Retinal pigment epithelial cell (primary cell): ENCODE data around the gene GCHFR.
A peak's percentile ranks its signal among the peaks of the same experiment; 100 is the strongest.

Experiments used
- DNase-seq: peaks from one replicate; pipeline ENCODE4 v3.0.0-alpha.2; 2010; ENCODE audit warnings: low read depth
- H3K4me3 ChIP-seq: 2 replicates; pipeline ENCODE4 v1.5.1; 2011; ENCODE audit warnings: mild to moderate bottlenecking, low read length, control low read depth, moderate library complexity
- TF ChIP-seq, protein P1 (sequence below): conservative IDR thresholded peaks from 2 replicates; pipeline ENCODE4 v1.5.1; 2011; ENCODE audit warnings: low read depth, low read length, control low read depth, inconsistent platforms

The GCHFR gene

DNA sequence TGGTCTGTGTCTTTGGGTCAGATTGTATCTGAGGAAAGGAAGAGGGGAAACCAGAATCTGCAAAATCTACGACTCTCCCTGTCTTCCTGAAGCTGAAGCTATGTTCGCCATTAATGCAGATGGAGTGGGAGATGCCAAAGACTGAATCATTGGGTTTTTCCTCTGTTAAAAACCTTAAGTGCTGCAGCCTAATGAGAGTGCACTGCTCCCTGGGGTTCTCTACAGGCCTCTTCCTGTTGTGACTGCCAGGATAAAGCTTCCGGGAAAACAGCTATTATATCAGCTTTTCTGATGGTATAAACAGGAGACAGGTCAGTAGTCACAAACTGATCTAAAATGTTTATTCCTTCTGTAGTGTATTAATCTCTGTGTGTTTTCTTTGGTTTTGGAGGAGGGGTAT lies 32.8 kb upstream of the GCHFR start:
- TF ChIP-seq, protein P1, sequence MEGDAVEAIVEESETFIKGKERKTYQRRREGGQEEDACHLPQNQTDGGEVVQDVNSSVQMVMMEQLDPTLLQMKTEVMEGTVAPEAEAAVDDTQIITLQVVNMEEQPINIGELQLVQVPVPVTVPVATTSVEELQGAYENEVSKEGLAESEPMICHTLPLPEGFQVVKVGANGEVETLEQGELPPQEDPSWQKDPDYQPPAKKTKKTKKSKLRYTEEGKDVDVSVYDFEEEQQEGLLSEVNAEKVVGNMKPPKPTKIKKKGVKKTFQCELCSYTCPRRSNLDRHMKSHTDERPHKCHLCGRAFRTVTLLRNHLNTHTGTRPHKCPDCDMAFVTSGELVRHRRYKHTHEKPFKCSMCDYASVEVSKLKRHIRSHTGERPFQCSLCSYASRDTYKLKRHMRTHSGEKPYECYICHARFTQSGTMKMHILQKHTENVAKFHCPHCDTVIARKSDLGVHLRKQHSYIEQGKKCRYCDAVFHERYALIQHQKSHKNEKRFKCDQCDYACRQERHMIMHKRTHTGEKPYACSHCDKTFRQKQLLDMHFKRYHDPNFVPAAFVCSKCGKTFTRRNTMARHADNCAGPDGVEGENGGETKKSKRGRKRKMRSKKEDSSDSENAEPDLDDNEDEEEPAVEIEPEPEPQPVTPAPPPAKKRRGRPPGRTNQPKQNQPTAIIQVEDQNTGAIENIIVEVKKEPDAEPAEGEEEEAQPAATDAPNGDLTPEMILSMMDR = no peak
- H3K4me3 ChIP-seq = no peak overlapping the region
- DNase-seq = no peak

DNA sequence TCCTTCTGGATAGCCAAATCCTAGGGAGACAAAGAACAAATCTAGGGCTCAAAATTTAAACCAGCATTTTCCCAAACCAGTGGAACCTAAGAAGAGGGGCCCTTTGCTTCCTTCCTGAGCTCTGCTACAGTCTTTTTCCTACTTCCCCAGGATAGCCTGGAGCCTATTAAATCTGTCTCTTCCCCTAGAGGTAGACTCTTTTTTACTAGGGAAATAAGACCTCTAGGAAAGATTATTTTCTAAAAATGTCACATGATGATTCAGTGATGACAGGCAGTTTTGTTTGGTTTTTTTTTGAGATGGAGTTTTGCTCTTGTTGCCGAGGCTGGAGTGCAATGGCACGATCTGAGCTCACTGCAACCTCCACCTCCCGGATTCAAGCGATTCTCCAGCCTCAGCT lies 27.3 kb upstream of the GCHFR start:
- TF ChIP-seq, protein P1 = no peak
- H3K4me3 ChIP-seq = no peak overlapping the region
- no peak for DNase-seq

DNA sequence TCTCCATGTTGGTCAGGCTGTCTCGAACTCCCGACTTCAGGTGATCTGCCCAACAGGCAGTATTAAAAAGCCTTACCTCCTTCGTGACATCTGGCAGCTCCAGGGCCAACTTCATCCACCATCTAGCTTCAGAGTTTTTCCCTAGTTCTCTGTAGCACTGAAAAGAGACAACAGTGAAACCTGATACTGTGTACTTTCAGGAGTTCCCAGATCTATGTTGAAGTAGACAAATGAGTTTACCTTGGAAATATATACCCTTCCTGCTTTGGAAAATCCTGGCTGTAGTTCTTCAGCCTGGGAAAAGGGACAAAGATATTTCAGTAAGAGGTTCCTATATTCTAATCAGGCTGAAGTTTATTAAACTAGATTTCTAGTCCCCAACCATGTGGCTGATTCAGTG lies 26.8 kb upstream of the GCHFR start:
- TF ChIP-seq, protein P1 = no peak
- no peak overlapping the region for H3K4me3 ChIP-seq
- no peak for DNase-seq

DNA sequence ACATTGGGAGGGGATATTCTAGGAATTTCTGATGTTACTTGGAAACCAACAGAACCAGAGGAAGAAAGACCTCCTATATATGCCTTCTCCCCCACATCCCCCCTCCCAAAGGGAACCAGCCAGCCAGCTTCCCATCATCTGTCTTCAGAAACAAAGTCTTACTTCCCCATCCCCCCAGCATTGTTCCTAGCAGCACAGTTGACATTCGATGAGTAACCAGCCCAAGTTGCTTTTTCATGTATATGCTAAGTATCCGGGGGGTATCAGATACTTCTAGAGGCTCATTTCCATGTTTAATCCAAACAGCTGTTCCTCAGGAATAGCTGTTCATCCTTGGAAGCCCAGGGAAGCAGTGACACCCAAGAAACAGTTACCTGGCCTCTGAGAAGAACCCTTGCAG lies 24.8 kb upstream of the GCHFR start:
- no peak overlapping the region for H3K4me3 ChIP-seq
- no peak for DNase-seq
- TF ChIP-seq, protein P1 = no peak

DNA sequence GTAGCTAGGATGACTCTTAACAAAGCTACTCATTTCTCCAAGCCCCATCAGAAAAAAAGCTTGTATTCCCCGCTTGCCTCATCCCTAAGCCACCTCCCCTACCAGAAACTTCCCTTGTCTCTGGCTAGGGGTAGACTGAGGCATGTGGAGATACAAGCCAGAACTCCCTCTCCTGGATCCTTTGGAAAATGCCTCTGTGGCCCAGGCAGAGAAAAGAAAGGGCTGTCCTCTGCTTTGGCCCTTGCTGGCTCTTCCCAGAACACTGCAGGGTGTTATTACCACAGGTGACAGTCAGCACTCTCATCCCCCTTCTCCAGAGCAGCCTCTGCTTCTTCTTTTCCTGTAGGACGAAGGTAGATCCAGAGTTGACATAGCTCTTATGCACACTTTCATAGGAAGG lies 24.0 kb upstream of the GCHFR start:
- no peak for DNase-seq
- no peak overlapping the region for H3K4me3 ChIP-seq
- TF ChIP-seq, protein P1 = no peak

DNA sequence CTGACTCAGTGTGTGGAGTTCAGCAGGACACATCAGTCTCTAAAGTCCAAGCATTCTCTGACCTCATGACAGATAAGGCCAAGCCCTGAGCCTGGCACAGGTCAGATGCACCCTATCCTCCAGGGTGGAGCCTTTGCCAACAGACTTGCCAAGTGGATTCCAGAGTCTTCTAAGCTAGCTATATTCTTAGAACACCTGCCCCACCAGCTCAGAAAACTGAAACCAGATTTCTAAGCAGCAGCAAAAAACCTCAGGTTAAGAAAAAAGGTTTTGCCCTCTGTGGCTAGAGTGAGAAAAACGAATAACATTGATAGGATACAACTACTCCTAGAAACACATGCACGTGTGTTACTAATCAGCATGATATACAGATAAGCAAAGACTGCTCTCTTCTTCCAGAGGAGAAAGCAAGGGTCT lies 20.4 kb upstream of the GCHFR start:
- DNase-seq = no peak
- TF ChIP-seq, protein P1 = no peak
- H3K4me3 ChIP-seq = no peak overlapping the region

DNA sequence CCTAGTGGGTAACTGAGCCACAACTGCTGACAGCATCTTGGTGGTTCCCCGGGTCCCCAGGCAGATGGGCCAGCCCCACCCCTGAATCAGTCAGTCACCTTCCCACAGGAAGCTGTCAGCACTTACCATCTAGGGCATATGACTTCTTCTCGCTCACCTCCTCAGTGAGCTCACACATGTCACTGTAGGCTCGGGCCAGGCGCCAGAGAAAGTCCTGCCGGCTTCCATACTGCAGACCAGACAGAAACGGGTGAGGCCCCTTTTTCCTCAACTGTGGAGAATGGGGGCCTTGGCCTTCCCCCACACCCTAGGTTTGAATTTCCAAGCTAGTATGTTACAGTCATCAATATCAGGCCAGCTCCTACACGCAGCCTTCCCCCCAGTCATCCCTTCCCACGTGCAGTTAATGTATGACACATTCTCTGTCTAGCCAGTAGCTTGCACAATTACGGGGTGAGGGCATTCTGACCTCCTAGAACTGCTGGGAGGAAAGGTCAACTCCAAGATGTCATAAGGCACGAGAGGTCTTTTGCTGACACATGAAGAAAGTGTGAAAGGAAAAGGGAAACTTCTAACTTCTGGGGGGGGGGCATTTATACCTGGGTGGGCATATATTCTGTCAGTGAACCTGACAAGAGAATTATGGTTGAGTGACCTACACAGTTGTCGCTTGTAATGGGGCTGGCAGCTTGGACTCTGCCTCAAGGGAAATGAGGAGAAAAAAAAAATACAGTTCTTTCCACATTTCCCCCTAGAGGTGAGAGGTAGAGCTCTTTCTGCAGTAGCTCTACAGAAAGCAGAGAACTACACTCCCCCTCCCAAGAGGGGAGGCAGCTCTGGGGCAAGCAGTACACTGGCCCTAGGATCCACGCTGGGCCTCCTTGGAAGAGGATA lies 19.7 kb upstream of the GCHFR start:
- no peak overlapping the region for H3K4me3 ChIP-seq
- no peak for DNase-seq
- TF ChIP-seq, protein P1 = peak; percentile 27
